Body of pancreas (tissue), 4 donors: Measurements from ENCODE around the gene HESX1.

Source experiments
- CTCF ChIP-seq, 7 experiments: fragments of 450-650 bp in 4 of 7; fragments of 200-600 bp in 3 of 7; sonication (generic) in 3 of 7; IDR thresholded peaks; one replicate each; pipeline ENCODE4 v1.5.1; 2016 to 2019; ENCODE audit warnings: antibody characterized with exemption in 7 of 7
- POLR2A ChIP-seq, 3 donors: fragments of 450-650 bp; IDR thresholded peaks; one replicate each; pipeline ENCODE4 v1.6.1; 2016; ENCODE audit warnings: antibody characterized with exemption in 3 of 3, mild to moderate bottlenecking in 2 of 3

- TF ChIP-seq CTCF (IDR thresholded peaks at IDR 0.05): no peak
- no peak for TF ChIP-seq POLR2A (IDR thresholded peaks at IDR 0.05)
Measured at GRCh38 chr3:57164217-57164656, 35.5 kb downstream of the HESX1 start.
